GM12874 (cell line): Measurements from ENCODE around the gene NRG3.

Experiments used
- CTCF ChIP-seq: IDR thresholded peaks from 2 replicates; pipeline ENCODE4 v1.5.1; 2011; ENCODE audit warnings: low read depth, mild to moderate bottlenecking, control low read depth, low read length, moderate library complexity; ENCODE audit not compliant: insufficient read depth

Gene NRG3

GRCh38 chr10:82075605-82076004 lies 200.6 kb downstream of the NRG3 start:
- TF ChIP-seq CTCF = no peak

GRCh38 chr10:82084496-82084895 lies 209.5 kb downstream of the NRG3 start:
- TF ChIP-seq CTCF = no peak

- no peak for TF ChIP-seq CTCF
These were observed 209.9 kb downstream of the NRG3 start for GRCh38 chr10:82084904-82085303.

GRCh38 chr10:82089327-82089726 lies 214.3 kb downstream of the NRG3 start:
- TF ChIP-seq CTCF = no peak

- no peak for TF ChIP-seq CTCF
These were observed 216.4 kb downstream of the NRG3 start for GRCh38 chr10:82091413-82091812.

GRCh38 chr10:82092111-82092510 lies 217.1 kb downstream of the NRG3 start:
- no peak for TF ChIP-seq CTCF

GRCh38 chr10:82124713-82125112 lies 249.7 kb downstream of the NRG3 start:
- TF ChIP-seq CTCF = no peak

GRCh38 chr10:82128527-82128926 lies 253.5 kb downstream of the NRG3 start:
- no peak for TF ChIP-seq CTCF
